ENCODE results near the gene DLGAP1.

DLGAP1 gene

DNA sequence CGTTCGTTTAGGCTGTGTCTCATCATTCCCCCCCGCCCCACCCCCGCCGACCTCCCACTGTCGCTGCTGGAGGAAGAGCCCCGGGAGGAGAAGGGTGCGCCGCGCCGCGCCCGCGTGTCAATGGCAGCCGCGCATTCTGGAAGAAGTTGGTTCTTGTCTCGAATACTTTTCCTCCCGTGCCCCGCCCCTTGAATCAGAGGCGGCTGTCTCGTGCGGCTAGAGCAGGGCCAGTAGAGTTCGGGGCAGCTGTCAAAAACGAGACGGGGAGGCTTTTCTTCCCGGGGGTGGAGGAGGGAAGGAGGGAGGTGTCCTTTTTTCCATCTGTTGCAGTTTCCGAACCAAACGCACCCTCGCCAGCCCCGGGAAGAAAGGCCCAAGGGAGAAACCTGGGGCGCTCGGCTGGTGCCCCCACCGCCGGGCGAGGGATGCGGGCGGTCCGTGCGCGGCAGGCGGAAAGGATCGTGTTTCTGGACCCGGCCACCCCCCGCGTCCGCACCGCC lies 1005.5 kb downstream of the DLGAP1 start:
- Mint-ChIP-seq H3K4me3 (peak overlapping the region; percentile 91), H3K27ac (peak overlapping the region; percentile 100), H3K9me3 (no peaks in the 10 kb centered on the region), H3K27me3 (ENCODE audit: low read depth, poor library complexity) (no peaks in the 10 kb centered on the region), H3K36me3 (ENCODE audit: low read depth) (no peaks in the 10 kb centered on the region), H3K4me1 (peaks cover 53% of the 10 kb centered on the region)
- TF ChIP-seq, protein P1, sequence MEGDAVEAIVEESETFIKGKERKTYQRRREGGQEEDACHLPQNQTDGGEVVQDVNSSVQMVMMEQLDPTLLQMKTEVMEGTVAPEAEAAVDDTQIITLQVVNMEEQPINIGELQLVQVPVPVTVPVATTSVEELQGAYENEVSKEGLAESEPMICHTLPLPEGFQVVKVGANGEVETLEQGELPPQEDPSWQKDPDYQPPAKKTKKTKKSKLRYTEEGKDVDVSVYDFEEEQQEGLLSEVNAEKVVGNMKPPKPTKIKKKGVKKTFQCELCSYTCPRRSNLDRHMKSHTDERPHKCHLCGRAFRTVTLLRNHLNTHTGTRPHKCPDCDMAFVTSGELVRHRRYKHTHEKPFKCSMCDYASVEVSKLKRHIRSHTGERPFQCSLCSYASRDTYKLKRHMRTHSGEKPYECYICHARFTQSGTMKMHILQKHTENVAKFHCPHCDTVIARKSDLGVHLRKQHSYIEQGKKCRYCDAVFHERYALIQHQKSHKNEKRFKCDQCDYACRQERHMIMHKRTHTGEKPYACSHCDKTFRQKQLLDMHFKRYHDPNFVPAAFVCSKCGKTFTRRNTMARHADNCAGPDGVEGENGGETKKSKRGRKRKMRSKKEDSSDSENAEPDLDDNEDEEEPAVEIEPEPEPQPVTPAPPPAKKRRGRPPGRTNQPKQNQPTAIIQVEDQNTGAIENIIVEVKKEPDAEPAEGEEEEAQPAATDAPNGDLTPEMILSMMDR (IDR thresholded peaks at IDR 0.05) = no peak
- DNase-seq = peak; percentile 79

DNA sequence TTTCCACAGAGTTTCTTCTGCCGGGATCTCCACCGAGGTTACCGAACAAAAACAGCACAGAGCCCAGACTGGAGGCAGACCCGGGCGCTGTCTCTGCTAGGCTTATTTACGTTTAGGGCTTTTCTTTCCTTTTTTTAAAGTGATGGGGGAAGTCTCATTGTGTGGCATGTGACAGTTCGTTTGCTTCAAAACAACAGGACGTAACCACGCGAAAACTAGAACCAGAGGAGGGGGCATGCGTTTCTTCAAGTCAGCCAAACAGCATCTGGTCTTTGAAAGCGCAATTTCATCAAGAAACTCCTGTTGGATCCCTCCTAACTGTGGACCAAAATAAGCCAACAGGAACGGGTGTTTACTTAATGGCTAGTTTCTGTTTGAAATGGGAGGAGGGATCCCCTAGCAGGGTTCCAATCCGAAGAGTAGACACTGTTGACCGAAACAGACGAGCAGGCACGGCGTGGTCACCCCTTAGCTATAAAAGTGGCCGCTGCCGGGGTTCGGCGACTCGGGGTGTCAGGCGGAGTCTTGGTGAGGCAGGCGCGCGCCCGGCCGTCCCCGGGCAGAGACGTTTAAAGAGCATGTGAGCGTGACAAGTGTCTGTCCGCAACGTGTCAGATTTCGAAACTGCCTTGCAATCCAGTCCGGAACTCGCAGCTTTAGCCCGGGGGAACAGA lies 1006.1 kb downstream of the DLGAP1 start:
- Mint-ChIP-seq H3K4me3 (peak overlapping the region; percentile 91), H3K4me1 (peaks cover 49% of the 10 kb centered on the region)

DNA sequence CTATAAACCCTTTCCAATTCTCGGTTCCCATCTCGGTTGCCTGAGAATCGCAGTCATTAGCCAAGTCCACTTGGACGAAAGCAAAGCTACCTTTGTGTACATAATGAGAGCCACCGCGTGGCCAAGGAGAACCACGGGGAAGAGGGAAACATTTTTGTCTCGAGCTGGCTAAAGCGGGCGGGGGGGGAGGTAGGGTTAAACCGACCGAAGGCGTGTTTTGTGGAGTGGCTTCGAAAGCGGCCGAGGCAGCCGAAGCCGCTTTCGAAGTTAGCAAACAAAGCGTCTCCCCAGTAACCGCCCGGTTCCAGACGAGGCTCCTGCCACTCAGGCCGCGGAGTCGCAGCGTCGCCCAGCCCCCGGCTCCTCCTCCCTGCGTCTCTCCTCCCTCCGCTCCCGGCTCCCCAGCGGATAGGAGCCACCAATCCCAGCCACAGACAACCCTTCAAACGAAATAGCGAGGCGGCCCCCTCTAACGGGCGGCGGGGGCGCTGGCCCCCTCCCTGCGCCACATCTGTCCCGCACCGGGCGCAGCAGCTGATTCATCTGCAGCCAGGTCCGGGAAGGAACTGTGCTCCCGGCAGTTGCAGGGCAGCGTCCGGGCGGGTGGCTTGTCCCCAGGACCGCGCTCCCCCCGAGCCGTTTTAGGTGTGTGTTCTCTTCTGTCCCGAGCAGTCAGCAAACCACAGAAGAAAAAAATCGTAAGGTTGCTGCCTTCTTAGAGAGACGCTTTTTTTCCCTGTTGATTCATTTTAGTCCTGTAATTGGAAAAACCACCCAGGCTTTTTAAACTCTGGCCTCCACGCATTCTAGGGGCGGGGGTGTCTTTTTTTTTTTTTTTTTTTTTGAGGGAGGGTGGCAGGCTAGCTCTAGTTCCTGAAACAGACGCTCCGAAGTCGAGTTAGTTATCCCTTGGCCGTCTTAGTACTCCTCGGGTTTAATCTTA lies 1006.9 kb downstream of the DLGAP1 start:
- Mint-ChIP-seq H3K27me3 (ENCODE audit: low read depth, poor library complexity) (no peaks in the 10 kb centered on the region), H3K36me3 (ENCODE audit: low read depth) (no peaks in the 10 kb centered on the region), H3K27ac (peak overlapping the region; percentile 100), H3K4me1 (peaks cover 43% of the 10 kb centered on the region), H3K4me3 (peak overlapping the region; percentile 91), H3K9me3 (no peaks in the 10 kb centered on the region)
- DNase-seq = peak; percentile 91
- TF ChIP-seq, protein P1 (IDR thresholded peaks at IDR 0.05) = no peak

More for the DNA sequence above, 1006.1 kb downstream of the DLGAP1 start:
- peak overlapping the region; percentile 100 for H3K27ac Mint-ChIP-seq
- no peaks in the 10 kb centered on the region for H3K9me3 Mint-ChIP-seq
- no peaks in the 10 kb centered on the region for H3K27me3 Mint-ChIP-seq (ENCODE audit: low read depth, poor library complexity)
- peak; percentile 70 for DNase-seq
- TF ChIP-seq, protein P1 (IDR thresholded peaks at IDR 0.05) = no peak
- H3K36me3 Mint-ChIP-seq (ENCODE audit: low read depth) = no peaks in the 10 kb centered on the region

- DNase-seq = peak; percentile 42
- Mint-ChIP-seq H3K27me3 (ENCODE audit: low read depth, poor library complexity) (no peaks in the 10 kb centered on the region), H3K36me3 (ENCODE audit: low read depth) (no peaks in the 10 kb centered on the region), H3K27ac (peak overlapping the region; percentile 100), H3K9me3 (no peaks in the 10 kb centered on the region), H3K4me1 (peaks cover 35% of the 10 kb centered on the region), H3K4me3 (peak overlapping the region; percentile 91)
- TF ChIP-seq, protein P1 (IDR thresholded peaks at IDR 0.05) = no peak
Observed at GRCh38 chr18:3447068-3447894, 1007.8 kb downstream of the DLGAP1 start.

All from nephron progenitor cell (in vitro differentiated cells).